OCI-LY1 (cell line): ENCODE data around the gene PROP1.

Experiments used
- H2AFZ ChIP-seq: fragments of 200-600 bp; sonication (generic), shearing (Covaris generic); 2 replicates; pipeline ENCODE4 v1.6.0; 2014; ENCODE audit warnings: antibody characterized with exemption, mild to moderate bottlenecking, low read length
- H3F3A ChIP-seq: fragments of 200-600 bp; sonication (generic), shearing (Covaris generic); 2 replicates; pipeline ENCODE4 v1.6.0; 2014; ENCODE audit warnings: mild to moderate bottlenecking, antibody characterized with exemption, low read length, moderate library complexity; ENCODE audit not compliant: insufficient read depth
- H3K27ac ChIP-seq: fragments of 200-600 bp; sonication (generic); 2 replicates; pipeline ENCODE4 v1.5.1; 2014; ENCODE audit warnings: low read length, mixed run types, mild to moderate bottlenecking, low read depth; ENCODE audit not compliant: poor library complexity, severe bottlenecking
- H3K27me3 ChIP-seq: fragments of 200-600 bp; sonication (generic); 2 replicates; pipeline ENCODE4 v1.6.0; 2014; ENCODE audit warnings: antibody characterized with exemption, mild to moderate bottlenecking, low read length, moderate library complexity; ENCODE audit not compliant: insufficient read depth
- H3K36me3 ChIP-seq: fragments of 200-600 bp; sonication (generic); 2 replicates; pipeline ENCODE4 v1.6.1; 2014; ENCODE audit warnings: mild to moderate bottlenecking, antibody characterized with exemption, low read length, moderate library complexity, mixed read lengths; ENCODE audit not compliant: insufficient read depth
- H3K4me1 ChIP-seq: fragments of 200-600 bp; sonication (generic); 2 replicates; pipeline ENCODE4 v1.5.1; 2014; ENCODE audit warnings: mild to moderate bottlenecking, low read length, moderate library complexity; ENCODE audit not compliant: insufficient read depth, severe bottlenecking
- H3K4me2 ChIP-seq: fragments of 200-600 bp; sonication (generic), shearing (Covaris generic); 2 replicates; pipeline ENCODE4 v1.6.1; 2014; ENCODE audit warnings: low read length
- H3K4me3 ChIP-seq: fragments of 200-600 bp; sonication (generic); 2 replicates; pipeline ENCODE4 v1.5.1; 2014; ENCODE audit warnings: low read length, low read depth, mild to moderate bottlenecking, mixed read lengths; ENCODE audit not compliant: poor library complexity, severe bottlenecking
- H3K79me2 ChIP-seq: fragments of 200-600 bp; shearing (Covaris generic); 2 replicates; pipeline ENCODE4 v1.6.1; 2016; ENCODE audit warnings: mixed run types, low read length, mixed read lengths; ENCODE audit not compliant: insufficient read depth
- H3K9ac ChIP-seq: fragments of 200-600 bp; sonication (generic), shearing (Covaris generic); 2 replicates; pipeline ENCODE4 v1.6.1; 2014; ENCODE audit warnings: mild to moderate bottlenecking, low read length, mixed read lengths
- H3K9me2 ChIP-seq: fragments of 200-600 bp; sonication (generic), shearing (Covaris generic); 2 replicates; pipeline ENCODE4 v1.6.1; 2014; ENCODE audit warnings: low read depth, mild to moderate bottlenecking, low read length, mixed read lengths
- H3K9me3 ChIP-seq: fragments of 200-600 bp; shearing (Covaris generic); 2 replicates; pipeline ENCODE4 v1.6.1; 2014; ENCODE audit warnings: low read length, mixed read lengths
- H4K20me1 ChIP-seq: fragments of 200-600 bp; sonication (generic), shearing (Covaris generic); 2 replicates; pipeline ENCODE4 v1.6.0; 2016; ENCODE audit warnings: mild to moderate bottlenecking, low read length; ENCODE audit not compliant: insufficient read depth
- CTCF ChIP-seq: fragments of 200-600 bp; sonication (generic), shearing (Covaris generic); IDR thresholded peaks from 2 replicates; pipeline ENCODE4 v1.5.1; 2017; ENCODE audit warnings: mild to moderate bottlenecking, antibody characterized with exemption, low read length, moderate library complexity, mixed read lengths
- EZH2 ChIP-seq: fragments of 200-600 bp; sonication (generic), shearing (Covaris generic); IDR thresholded peaks from 2 replicates; pipeline ENCODE4 v1.8.0; 2017; ENCODE audit warnings: borderline replicate concordance, mixed run types, mild to moderate bottlenecking, antibody characterized with exemption, low read length, moderate library complexity, mixed read lengths

PROP1 gene

GRCh38 chr5:177964471-177964870 is 31.6 kb downstream of the PROP1 start:
- H3K9me3 ChIP-seq: no peaks in the 10 kb centered on the region
- TF ChIP-seq CTCF (no peak), EZH2 (no peak)
- H3K4me3 ChIP-seq: no peak overlapping the region
- H3K9me2 ChIP-seq: no peaks in the 10 kb centered on the region
- H3K9ac ChIP-seq: no peak overlapping the region
- no peaks in the 10 kb centered on the region for H3K4me1 ChIP-seq
- no peaks in the 10 kb centered on the region for H3K36me3 ChIP-seq
- no peaks in the 10 kb centered on the region for H4K20me1 ChIP-seq
- no peak overlapping the region for H2AFZ ChIP-seq
- no peaks in the 10 kb centered on the region for H3K27me3 ChIP-seq
- no peak overlapping the region for H3K4me2 ChIP-seq
- no peak overlapping the region for H3K27ac ChIP-seq
- H3K79me2 ChIP-seq: no peaks in the 10 kb centered on the region
- no peaks in the 10 kb centered on the region for H3F3A ChIP-seq

DNA sequence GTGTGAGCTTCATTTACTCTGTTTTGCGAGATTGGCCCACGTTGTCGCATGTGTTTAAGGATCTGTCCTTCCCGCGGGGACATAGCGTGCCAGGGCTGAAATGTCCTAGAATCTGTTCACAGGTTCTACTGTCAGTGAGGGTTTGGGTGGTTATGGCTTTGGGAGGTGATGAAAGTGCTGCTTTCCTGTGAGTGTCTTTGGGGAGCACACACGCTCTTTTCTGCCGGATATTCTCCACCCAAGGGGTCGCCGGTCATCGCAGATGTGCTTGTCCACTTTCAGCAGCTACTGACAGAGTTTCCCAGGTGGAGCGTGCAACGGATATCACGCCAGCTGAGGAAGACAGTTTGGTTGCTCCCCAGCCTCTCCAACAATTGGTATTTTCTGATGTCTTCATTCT is 32.1 kb downstream of the PROP1 start:
- H3K9me3 ChIP-seq: no peaks in the 10 kb centered on the region
- no peak overlapping the region for H3K27ac ChIP-seq
- no peaks in the 10 kb centered on the region for H3K36me3 ChIP-seq
- no peaks in the 10 kb centered on the region for H3K79me2 ChIP-seq
- no peak overlapping the region for H3K4me2 ChIP-seq
- no peaks in the 10 kb centered on the region for H3F3A ChIP-seq
- no peaks in the 10 kb centered on the region for H3K27me3 ChIP-seq
- no peaks in the 10 kb centered on the region for H3K9me2 ChIP-seq
- H3K9ac ChIP-seq: no peak overlapping the region
- H3K4me3 ChIP-seq: no peak overlapping the region
- no peaks in the 10 kb centered on the region for H4K20me1 ChIP-seq
- H2AFZ ChIP-seq: no peak overlapping the region
- TF ChIP-seq CTCF (no peak), EZH2 (no peak)
- no peaks in the 10 kb centered on the region for H3K4me1 ChIP-seq

- Histone ChIP-seq H3K27me3 (no peaks in the 10 kb centered on the region), H3K4me1 (no peaks in the 10 kb centered on the region), H3K4me2 (no peak overlapping the region), H3K4me3 (no peak overlapping the region), H3K9ac (no peak overlapping the region), H3K9me3 (no peaks in the 10 kb centered on the region), H3K79me2 (no peaks in the 10 kb centered on the region), H4K20me1 (no peaks in the 10 kb centered on the region), H3K36me3 (no peaks in the 10 kb centered on the region), H2AFZ (no peak overlapping the region), H3K9me2 (no peaks in the 10 kb centered on the region), H3F3A (no peaks in the 10 kb centered on the region), H3K27ac (no peak overlapping the region)
- TF ChIP-seq CTCF: no peak
- TF ChIP-seq EZH2: no peak
These were observed 36.7 kb downstream of the PROP1 start for GRCh38 chr5:177959315-177959714.
